HEK293T (cell line): ENCODE results near the gene CLDN6.
A peak's percentile ranks its signal among the peaks of the same experiment; 100 is the strongest.

Source experiments
- CTCF ChIA-PET: fragments of 350-600 bp; formaldehyde crosslinking; extraction: SDS; loops from one replicate; lab custom pipeline; 2021; ENCODE audit warnings: antibody characterized with exemption, inconsistent platforms; lab: Yijun Ruan, JAX
- POLR2A ChIA-PET: fragments of 350-600 bp; formaldehyde crosslinking; extraction: SDS; loops from one replicate; lab custom pipeline; 2020; ENCODE audit warnings: antibody characterized with exemption, inconsistent platforms; lab: Yijun Ruan, JAX
- DNase-seq: peaks from one replicate; pipeline ENCODE4 v3.0.0; 2012; ENCODE audit warnings: mixed read lengths; ENCODE audit errors: extremely low spot score
- ARNT ChIP-seq: fragments of 450-650 bp; IDR thresholded peaks from 2 replicates; pipeline ENCODE4 v1.6.1; 2017; ENCODE audit warnings: mild to moderate bottlenecking
- BHLHE40 ChIP-seq: fragments of 450-650 bp; IDR thresholded peaks from 2 replicates; pipeline ENCODE4 v1.6.1; 2016; ENCODE audit warnings: mild to moderate bottlenecking, moderate library complexity, borderline replicate concordance
- CTBP1 ChIP-seq: fragments of 450-650 bp; IDR thresholded peaks from 2 replicates; pipeline ENCODE4 v1.6.1; 2016; ENCODE audit warnings: borderline replicate concordance
- ELF4 ChIP-seq: fragments of 450-650 bp; IDR thresholded peaks from 2 replicates; pipeline ENCODE4 v1.6.1; 2017; ENCODE audit warnings: antibody characterized with exemption
- FOXA1 ChIP-seq: fragments of 450-650 bp; IDR thresholded peaks from 2 replicates; pipeline ENCODE4 v1.6.1; 2016; ENCODE audit warnings: mild to moderate bottlenecking
- FOXK2 ChIP-seq: fragments of 450-650 bp; IDR thresholded peaks from 2 replicates; pipeline ENCODE4 v1.6.1; 2016; ENCODE audit warnings: mild to moderate bottlenecking
- FOXM1 ChIP-seq: fragments of 450-650 bp; IDR thresholded peaks from 2 replicates; pipeline ENCODE4 v1.6.1; 2017; ENCODE audit warnings: mild to moderate bottlenecking, borderline replicate concordance
- HDGF ChIP-seq: fragments of 450-650 bp; IDR thresholded peaks from 2 replicates; pipeline ENCODE4 v1.6.1; 2017; ENCODE audit warnings: antibody characterized with exemption, borderline replicate concordance
- L3MBTL2 ChIP-seq: fragments of 450-650 bp; conservative IDR thresholded peaks from 2 replicates; pipeline ENCODE4 v1.6.1; 2016; ENCODE audit warnings: mild to moderate bottlenecking
- LEF1 ChIP-seq: fragments of 450-650 bp; IDR thresholded peaks from 2 replicates; pipeline ENCODE4 v1.6.1; 2017; ENCODE audit warnings: mild to moderate bottlenecking, borderline replicate concordance
- NFRKB ChIP-seq: fragments of 450-650 bp; IDR thresholded peaks from 2 replicates; pipeline ENCODE4 v1.6.1; 2016; ENCODE audit warnings: mild to moderate bottlenecking, moderate library complexity
- PKNOX1 ChIP-seq: fragments of 450-650 bp; IDR thresholded peaks from 2 replicates; pipeline ENCODE4 v1.6.1; 2016
- SP1 ChIP-seq: fragments of 450-650 bp; IDR thresholded peaks from 2 replicates; pipeline ENCODE4 v1.6.1; 2017
- SUZ12 ChIP-seq: fragments of 450-650 bp; IDR thresholded peaks from 2 replicates; pipeline ENCODE4 v1.6.1; 2016; ENCODE audit warnings: mild to moderate bottlenecking
- TARDBP ChIP-seq: fragments of 450-650 bp; IDR thresholded peaks from 2 replicates; pipeline ENCODE4 v1.6.1; 2016
- ZNF384 ChIP-seq: fragments of 450-650 bp; IDR thresholded peaks from 2 replicates; pipeline ENCODE4 v1.6.1; 2016

Gene CLDN6

DNA sequence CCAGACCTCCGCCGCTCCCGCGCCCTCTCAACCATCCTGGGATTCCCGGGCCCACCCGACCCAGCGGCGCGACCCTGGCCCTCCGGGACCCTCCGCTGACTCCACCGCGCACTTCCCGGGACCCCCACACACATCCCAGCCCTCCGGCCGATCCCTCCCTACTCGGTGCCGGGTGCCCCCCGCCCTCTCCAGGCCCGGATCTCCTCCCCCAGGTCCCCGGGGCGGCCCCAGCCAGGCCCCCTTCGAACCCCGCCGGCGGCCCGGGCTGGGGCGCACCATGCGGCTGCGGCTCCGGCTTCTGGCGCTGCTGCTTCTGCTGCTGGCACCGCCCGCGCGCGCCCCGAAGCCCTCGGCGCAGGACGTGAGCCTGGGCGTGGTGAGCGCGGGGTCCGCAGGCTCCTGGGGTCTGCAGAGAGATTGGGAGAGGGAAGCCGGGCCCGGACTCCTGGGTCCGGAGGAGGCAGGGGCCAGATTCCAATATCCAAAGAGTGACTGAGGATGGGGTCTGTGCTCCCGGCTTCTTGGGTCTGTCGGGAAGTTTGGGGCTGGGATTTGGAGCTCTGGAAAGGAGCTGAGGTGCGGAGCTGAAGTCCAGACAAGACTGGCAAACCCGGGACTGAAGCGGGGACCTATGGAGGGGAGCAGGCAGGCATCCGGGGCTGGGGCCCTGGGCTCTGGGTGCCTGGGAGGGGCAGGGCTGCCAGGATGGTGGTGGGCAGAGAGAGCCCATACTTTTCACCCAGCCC lies 28.8 kb upstream of the CLDN6 start:
- ChIA-PET POLR2A (interaction anchor here (1.0 to 1.8 kb wide), 2 partner anchors 12 to 15 kb away, joined by 3 to 5 read pairs; no protein-coding TSS in a partner anchor), CTCF (interaction anchor here (1.4 to 2.3 kb wide), 2 partner anchors 15 to 19 kb away, joined by 7 to 9 read pairs; no protein-coding TSS in a partner anchor)
- no peak for DNase-seq
- TF ChIP-seq ARNT (no peak), SUZ12 (no peak), ELF4 (no peak), FOXA1 (no peak), TARDBP (no peak), L3MBTL2 (no peak), ZNF384 (no peak), CTBP1 (no peak), FOXK2 (no peak), HDGF (no peak), LEF1 (no peak), SP1 (no peak), NFRKB (no peak), PKNOX1 (no peak), FOXM1 (no peak), BHLHE40 (no peak)

DNA sequence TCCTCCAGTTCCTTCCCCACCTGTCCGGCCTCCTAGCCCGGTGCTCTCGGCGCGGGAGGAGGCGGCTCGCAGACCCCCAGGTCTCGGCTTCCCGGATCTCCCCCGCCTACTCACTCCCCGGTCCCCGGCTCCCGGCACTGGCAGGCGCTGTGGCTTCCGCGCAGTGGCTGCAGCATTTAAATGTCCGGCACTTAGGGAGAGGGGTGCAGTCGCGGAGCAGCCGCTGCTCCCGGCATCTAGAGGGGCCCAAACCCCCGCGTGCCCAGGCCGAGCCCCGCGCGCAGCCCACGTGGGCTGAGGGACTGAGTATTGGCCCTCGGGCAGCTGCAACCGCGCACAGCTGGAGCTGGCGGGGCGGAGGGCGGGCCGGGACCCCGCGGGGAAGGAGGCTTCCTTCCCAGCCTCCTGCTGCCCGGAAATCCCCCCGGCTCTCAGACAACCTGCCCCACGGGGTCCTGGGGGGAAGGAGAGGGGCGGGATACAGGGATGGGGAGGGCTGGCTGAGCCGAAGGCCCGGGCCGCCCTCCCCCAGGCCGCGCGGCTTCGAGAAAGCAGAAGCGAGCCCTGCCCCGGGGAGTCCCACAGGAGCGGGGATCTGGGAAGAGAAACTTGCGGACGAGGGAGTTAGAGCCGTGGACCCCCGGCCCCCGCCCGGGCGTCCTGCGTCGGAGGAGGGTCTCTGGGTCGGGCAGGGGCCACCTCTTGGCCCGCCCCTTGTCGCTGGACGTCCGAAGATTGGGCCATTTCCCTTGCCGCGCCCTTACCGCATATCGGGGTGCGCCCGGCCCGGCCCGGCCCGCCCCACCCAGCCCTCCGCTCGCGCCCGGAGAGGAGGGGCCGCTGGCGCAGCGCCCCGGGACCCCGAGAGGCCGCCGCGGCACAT lies 28.0 kb upstream of the CLDN6 start, which contains the start of gene MMP25:
MMP25 (plus strand) TSS at position 804 of the 883 bp plus-strand sequence. CDS start 357 bp downstream, outside the sequence.
- TF ChIP-seq SUZ12 (no peak), L3MBTL2 (peak; percentile 83)
- CTCF ChIA-PET, result interaction anchor here (1.0 to 2.6 kb wide), 2 partner anchors 14 to 18 kb away, joined by 4 to 19 read pairs; no protein-coding TSS in a partner anchor
- POLR2A ChIA-PET, result interaction anchor here (1.0 to 2.1 kb wide), 3 partner anchors 13 to 25 kb away, joined by 3 to 9 read pairs (median 4); partner anchors contain the start of genes HCFC1R1 and THOC6
- peak; percentile 47 for DNase-seq

GRCh38 chr16:3044708-3045107 lies 26.7 kb upstream of the CLDN6 start:
- TF ChIP-seq ELF4, result no peak
- TF ChIP-seq FOXA1, result no peak
- no peak for TF ChIP-seq ZNF384
- TF ChIP-seq HDGF, result no peak
- no peak for TF ChIP-seq FOXM1
- POLR2A ChIA-PET, result interaction anchor here (2.1 to 2.2 kb wide), 2 partner anchors 17 to 23 kb away, joined by 7 to 9 read pairs; no protein-coding TSS in a partner anchor
- CTCF ChIA-PET, result interaction anchor here (0.6 to 2.6 kb wide), 2 partner anchors 13 to 14 kb away, joined by 4 to 19 read pairs; no protein-coding TSS in a partner anchor
- DNase-seq, result no peak

GRCh38 chr16:3042376-3042775 lies 24.4 kb upstream of the CLDN6 start:
- ChIA-PET CTCF (interaction anchor here (1.1 to 1.6 kb wide), 2 partner anchors 11 to 16 kb away, joined by 3 to 10 read pairs; no protein-coding TSS in a partner anchor), POLR2A (interaction anchor here (0.9 to 1.6 kb wide), 2 partner anchors 11 to 20 kb away, joined by 5 to 7 read pairs; no protein-coding TSS in a partner anchor)
- no peak for DNase-seq
- TF ChIP-seq ZNF384, result 0 out of 2 replicates have a peak, but pooled peaks have one; percentile 21
- TF ChIP-seq BHLHE40, result no peak

GRCh38 chr16:3038896-3039295 lies 20.9 kb upstream of the CLDN6 start:
- POLR2A ChIA-PET, result interaction anchor here (0.7 to 1.3 kb wide), 5 partner anchors 18 to 59 kb away, joined by 3 read pairs; partner anchors contain the start of genes CLDN9 and PKMYT1
- CTCF ChIA-PET, result interaction anchor here (0.6 to 1.9 kb wide), 4 partner anchors 11 to 91 kb away, joined by 3 to 11 read pairs (median 4); no protein-coding TSS in a partner anchor
- TF ChIP-seq ELF4 (no peak), FOXA1 (no peak), TARDBP (no peak), SUZ12 (no peak), ZNF384 (no peak), CTBP1 (no peak), FOXM1 (no peak), PKNOX1 (no peak), HDGF (no peak), ARNT (no peak), SP1 (no peak), LEF1 (no peak), FOXK2 (no peak), NFRKB (no peak), L3MBTL2 (no peak), BHLHE40 (no peak)

GRCh38 chr16:3038256-3038655 lies 20.3 kb upstream of the CLDN6 start:
- CTCF ChIA-PET, result interaction anchor here (0.6 to 1.9 kb wide), 4 partner anchors 10 to 487 kb away, joined by 3 to 11 read pairs (median 3); no protein-coding TSS in a partner anchor
- TF ChIP-seq ARNT, result no peak
- no peak for TF ChIP-seq NFRKB
- no peak for TF ChIP-seq FOXK2
- no peak for TF ChIP-seq FOXA1
- no peak for TF ChIP-seq SP1
- TF ChIP-seq ELF4, result no peak
- TF ChIP-seq LEF1, result no peak
- no peak for TF ChIP-seq TARDBP
- TF ChIP-seq SUZ12, result no peak
- TF ChIP-seq BHLHE40, result no peak
- no peak for TF ChIP-seq FOXM1
- POLR2A ChIA-PET, result interaction anchor here (1.0 to 1.3 kb wide), 2 partner anchors 26 to 34 kb away, joined by 3 read pairs; partner anchors contain the start of gene CLDN9
- no peak for DNase-seq

More at GRCh38 chr16:3038896-3039295, 20.9 kb upstream of the CLDN6 start:
- DNase-seq, result no peak
